KMS-11 (cell line): ENCODE measurements around the gene AGAP2.
A peak's percentile ranks its signal among the peaks of the same experiment; 100 is the strongest.

Source experiments
- H2AFZ ChIP-seq: fragments of 200-600 bp; sonication (generic); 2 replicates; pipeline ENCODE4 v1.6.1; 2016; ENCODE audit warnings: antibody characterized with exemption, mixed run types, low read depth
- H3K27ac ChIP-seq: fragments of 200-600 bp; sonication (generic); 2 replicates; pipeline ENCODE4 v1.6.1; 2016; ENCODE audit warnings: mild to moderate bottlenecking, mixed run types
- H3K27me3 ChIP-seq: fragments of 200-600 bp; sonication (generic); 2 replicates; pipeline ENCODE4 v1.6.1; 2017; ENCODE audit warnings: mild to moderate bottlenecking, low read depth, mixed run types, moderate library complexity; ENCODE audit not compliant: insufficient read depth
- H3K36me3 ChIP-seq: fragments of 200-600 bp; sonication (generic); 2 replicates; pipeline ENCODE4 v1.6.1; 2017; ENCODE audit warnings: mild to moderate bottlenecking, mixed run types; ENCODE audit not compliant: insufficient read depth
- H3K4me1 ChIP-seq: fragments of 200-600 bp; sonication (generic); 2 replicates; pipeline ENCODE4 v1.6.1; 2016; ENCODE audit warnings: mild to moderate bottlenecking, low read depth, mixed run types; ENCODE audit not compliant: poor library complexity, severe bottlenecking
- H3K4me2 ChIP-seq: fragments of 200-600 bp; sonication (generic); 2 replicates; pipeline ENCODE4 v1.7.0; 2016; ENCODE audit warnings: mild to moderate bottlenecking, mixed run types
- H3K4me3 ChIP-seq: fragments of 200-600 bp; sonication (generic); IDR thresholded peaks from 2 replicates; pipeline ENCODE4 v1.6.1; 2017; ENCODE audit warnings: low read depth, low read length, mixed read lengths; ENCODE audit not compliant: insufficient read depth
- H3K79me2 ChIP-seq: fragments of 200-600 bp; sonication (generic); 2 replicates; pipeline ENCODE4 v1.6.1; 2016; ENCODE audit warnings: low read depth, mixed run types; ENCODE audit not compliant: insufficient read depth
- H3K9ac ChIP-seq: fragments of 200-600 bp; sonication (generic); 2 replicates; pipeline ENCODE4 v1.6.1; 2016; ENCODE audit warnings: mild to moderate bottlenecking, mixed run types
- H4K20me1 ChIP-seq: fragments of 200-600 bp; sonication (generic); 2 replicates; pipeline ENCODE4 v1.6.1; 2016; ENCODE audit warnings: mild to moderate bottlenecking, mixed run types; ENCODE audit not compliant: insufficient read depth
- CTCF ChIP-seq: fragments of 200-600 bp; sonication (generic); conservative IDR thresholded peaks from 2 replicates; pipeline ENCODE4 v1.6.1; 2017; ENCODE audit warnings: low read depth, mild to moderate bottlenecking, antibody characterized with exemption, low read length, moderate library complexity, mixed read lengths

The AGAP2 gene

GRCh38 chr12:57738661-57739237 lies at the start of gene AGAP2:
AGAP2 (minus strand) TSS chr12:57738742; CDS start chr12:57738246, 496 bp downstream.
- Histone ChIP-seq H3K27ac (no peak within 1 kb of the TSS), H3K36me3 (no peaks in the 10 kb centered on the region), H3K4me3 (no peak within 1 kb of the TSS), H2AFZ (no peak within 1 kb of the TSS), H3K27me3 (peaks cover 10% of the 10 kb centered on the region; the same call in 1 of the 2 replicates), H3K4me2 (no peak within 1 kb of the TSS), H4K20me1 (no peaks in the 10 kb centered on the region), H3K4me1 (peaks cover 26% of the 10 kb centered on the region), H3K79me2 (no peaks in the 10 kb centered on the region), H3K9ac (no peak within 1 kb of the TSS)
- TF ChIP-seq CTCF: no peak

GRCh38 chr12:57783861-57784260 lies 45.3 kb upstream of the AGAP2 start:
- Histone ChIP-seq H4K20me1 (no peaks in the 10 kb centered on the region), H3K4me3 (no peak overlapping the region), H3K4me2 (peak overlapping the region; percentile 76)

GRCh38 chr12:57783466-57783801 lies 44.9 kb upstream of the AGAP2 start:
- peaks cover 23% of the 10 kb centered on the region for H3K4me1 ChIP-seq
- H3K79me2 ChIP-seq: peaks cover 29% of the 10 kb centered on the region
- H3K4me2 ChIP-seq: peak overlapping the region; percentile 76

More at GRCh38 chr12:57783861-57784260, 45.3 kb upstream of the AGAP2 start:
- Histone ChIP-seq H3K4me1 (peaks cover 23% of the 10 kb centered on the region), H3K27me3 (no peaks in the 10 kb centered on the region), H3K9ac (no peak overlapping the region), H3K79me2 (peaks cover 29% of the 10 kb centered on the region), H2AFZ (no peak overlapping the region), H3K36me3 (peaks cover 20% of the 10 kb centered on the region; the same call in 1 of the 2 replicates), H3K27ac (no peak overlapping the region)
- TF ChIP-seq CTCF: no peak

GRCh38 chr12:57782608-57783465 lies 44.3 kb upstream of the AGAP2 start, which contains the start of gene TSFM:
TSFM (plus strand) TSS chr12:57782787; CDS start chr12:57782802, 15 bp downstream.
- peak within 1 kb of the TSS; percentile 76 for H3K4me2 ChIP-seq
- peak within 1 kb of the TSS; percentile 51 for H3K27ac ChIP-seq
- peak within 1 kb of the TSS; percentile 69 for H2AFZ ChIP-seq
- H3K9ac ChIP-seq: peak within 1 kb of the TSS; percentile 76
- H3K4me1 ChIP-seq: peaks cover 23% of the 10 kb centered on the region
- peak; percentile 100 for TF ChIP-seq CTCF
- H4K20me1 ChIP-seq: no peaks in the 10 kb centered on the region
- peak within 1 kb of the TSS; percentile 97 for H3K4me3 ChIP-seq
- peaks cover 29% of the 10 kb centered on the region for H3K79me2 ChIP-seq
- H3K36me3 ChIP-seq: peaks cover 16% of the 10 kb centered on the region; the same call in 1 of the 2 replicates
- no peaks in the 10 kb centered on the region for H3K27me3 ChIP-seq

More at GRCh38 chr12:57783466-57783801, 44.9 kb upstream of the AGAP2 start:
- Histone ChIP-seq H3K27me3 (no peaks in the 10 kb centered on the region), H3K4me3 (peak overlapping the region; percentile 94), H4K20me1 (no peaks in the 10 kb centered on the region), H3K9ac (peak overlapping the region; percentile 76; the same call in 1 of the 2 replicates), H2AFZ (peak overlapping the region; percentile 69; the same call in 1 of the 2 replicates), H3K27ac (peak overlapping the region; percentile 51; the same call in 1 of the 2 replicates), H3K36me3 (peaks cover 20% of the 10 kb centered on the region; the same call in 1 of the 2 replicates)
- no peak for TF ChIP-seq CTCF
